Measurements from ENCODE around the gene PCSK4.

PCSK4 gene

DNA sequence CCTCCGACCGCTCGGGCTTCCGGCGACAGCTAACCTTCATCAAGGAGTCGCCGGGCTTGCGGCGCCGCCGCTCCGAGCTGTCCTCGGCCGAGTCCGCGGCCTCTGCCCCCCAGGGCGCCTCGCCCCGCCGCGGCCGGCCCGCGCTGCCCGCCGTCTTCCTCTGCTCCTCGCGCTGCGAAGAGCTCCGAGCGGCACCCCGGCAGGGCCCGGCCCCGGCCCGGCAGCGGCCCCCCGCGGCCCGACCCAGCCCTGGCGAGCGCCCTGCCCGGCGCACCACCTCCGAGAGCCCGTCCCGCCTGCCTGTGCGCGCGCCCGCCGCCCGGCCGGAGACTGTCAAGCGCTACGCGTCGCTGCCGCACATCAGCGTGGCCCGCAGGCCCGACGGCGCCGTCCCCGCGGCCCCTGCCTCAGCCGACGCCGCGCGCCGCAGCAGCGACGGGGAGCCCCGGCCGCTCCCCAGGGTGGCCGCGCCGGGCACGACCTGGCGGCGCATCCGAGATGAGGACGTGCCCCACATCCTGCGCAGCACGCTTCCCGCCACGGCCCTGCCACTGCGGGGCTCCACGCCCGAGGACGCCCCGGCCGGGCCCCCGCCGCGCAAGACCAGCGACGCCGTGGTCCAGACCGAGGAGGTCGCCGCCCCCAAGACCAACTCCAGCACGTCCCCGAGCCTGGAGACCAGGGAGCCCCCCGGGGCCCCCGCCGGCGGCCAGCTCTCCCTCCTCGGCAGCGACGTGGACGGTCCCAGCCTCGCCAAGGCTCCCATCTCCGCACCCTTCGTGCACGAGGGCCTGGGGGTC is 20.7 kb downstream of the PCSK4 start:
- no peak for DNase-seq

DNA sequence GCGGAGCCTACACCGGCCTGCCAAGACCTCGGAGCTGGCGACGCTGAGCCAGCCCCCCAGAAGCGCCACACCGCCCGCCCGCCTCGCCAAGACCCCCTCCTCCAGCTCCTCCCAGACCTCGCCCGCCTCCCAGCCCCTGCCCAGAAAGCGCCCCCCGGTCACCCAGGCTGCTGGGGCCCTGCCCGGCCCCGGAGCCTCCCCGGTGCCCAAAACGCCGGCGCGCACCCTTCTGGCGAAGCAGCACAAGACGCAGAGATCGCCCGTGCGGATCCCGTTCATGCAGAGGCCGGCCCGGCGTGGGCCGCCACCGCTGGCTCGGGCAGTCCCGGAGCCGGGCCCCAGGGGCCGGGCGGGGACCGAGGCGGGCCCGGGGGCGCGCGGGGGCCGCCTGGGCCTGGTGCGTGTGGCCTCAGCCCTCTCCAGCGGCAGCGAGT is 21.3 kb downstream of the PCSK4 start:
- no peak for DNase-seq

DNA sequence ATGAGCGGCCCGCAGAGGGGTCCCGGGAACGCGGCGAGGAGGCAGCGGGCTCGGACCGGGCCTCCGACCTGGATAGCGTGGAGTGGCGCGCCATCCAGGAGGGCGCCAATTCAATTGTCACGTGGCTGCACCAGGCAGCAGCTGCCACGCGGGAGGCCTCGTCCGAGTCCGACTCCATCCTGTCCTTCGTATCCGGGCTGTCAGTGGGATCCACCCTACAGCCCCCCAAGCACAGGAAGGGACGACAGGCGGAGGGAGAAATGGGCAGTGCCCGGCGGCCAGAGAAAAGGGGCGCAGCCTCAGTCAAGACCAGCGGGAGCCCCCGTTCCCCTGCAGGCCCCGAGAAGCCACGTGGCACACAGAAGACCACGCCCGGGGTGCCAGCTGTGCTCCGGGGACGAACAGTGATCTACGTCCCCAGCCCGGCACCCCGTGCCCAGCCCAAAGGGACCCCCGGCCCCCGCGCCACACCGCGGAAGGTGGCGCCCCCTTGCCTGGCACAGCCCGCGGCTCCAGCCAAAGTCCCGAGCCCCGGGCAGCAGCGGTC is 21.8 kb downstream of the PCSK4 start:
- DNase-seq: no peak

DNA sequence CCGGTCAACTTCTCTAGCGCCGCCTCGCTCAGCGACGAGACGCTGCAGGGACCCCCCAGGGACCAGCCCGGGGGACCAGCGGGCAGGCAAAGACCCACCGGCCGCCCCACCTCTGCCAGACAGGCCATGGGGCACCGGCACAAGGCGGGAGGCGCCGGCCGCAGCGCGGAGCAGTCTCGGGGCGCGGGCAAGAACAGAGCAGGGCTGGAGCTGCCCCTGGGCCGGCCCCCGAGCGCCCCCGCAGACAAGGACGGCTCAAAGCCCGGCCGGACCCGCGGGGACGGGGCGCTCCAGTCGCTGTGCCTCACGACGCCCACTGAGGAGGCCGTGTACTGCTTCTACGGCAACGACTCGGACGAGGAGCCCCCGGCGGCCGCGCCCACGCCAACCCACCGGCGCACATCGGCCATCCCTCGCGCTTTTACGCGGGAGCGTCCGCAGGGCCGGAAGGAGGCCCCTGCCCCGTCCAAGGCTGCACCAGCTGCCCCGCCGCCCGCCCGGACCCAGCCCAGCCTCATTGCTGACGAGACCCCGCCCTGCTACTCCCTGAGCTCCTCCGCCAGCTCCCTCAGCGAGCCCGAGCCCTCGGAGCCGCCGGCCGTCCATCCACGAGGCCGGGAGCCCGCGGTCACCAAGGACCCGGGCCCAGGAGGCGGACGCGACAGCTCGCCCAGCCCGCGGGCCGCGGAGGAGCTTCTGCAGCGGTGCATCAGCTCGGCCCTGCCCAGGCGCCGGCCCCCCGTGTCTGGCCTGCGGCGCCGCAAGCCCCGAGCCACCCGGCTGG is 22.5 kb downstream of the PCSK4 start:
- DNase-seq: no peak

DNA sequence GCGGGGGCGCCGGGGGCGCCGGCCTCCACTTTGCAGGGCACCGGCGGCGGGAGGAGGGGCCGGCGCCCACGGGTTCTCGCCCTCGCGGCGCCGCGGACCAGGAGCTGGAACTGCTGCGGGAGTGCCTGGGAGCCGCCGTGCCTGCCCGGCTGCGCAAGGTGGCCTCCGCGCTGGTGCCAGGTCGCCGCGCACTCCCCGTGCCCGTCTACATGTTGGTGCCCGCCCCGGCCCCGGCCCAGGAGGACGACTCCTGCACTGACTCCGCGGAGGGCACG is 23.0 kb downstream of the PCSK4 start:
- no peak for DNase-seq

DNA sequence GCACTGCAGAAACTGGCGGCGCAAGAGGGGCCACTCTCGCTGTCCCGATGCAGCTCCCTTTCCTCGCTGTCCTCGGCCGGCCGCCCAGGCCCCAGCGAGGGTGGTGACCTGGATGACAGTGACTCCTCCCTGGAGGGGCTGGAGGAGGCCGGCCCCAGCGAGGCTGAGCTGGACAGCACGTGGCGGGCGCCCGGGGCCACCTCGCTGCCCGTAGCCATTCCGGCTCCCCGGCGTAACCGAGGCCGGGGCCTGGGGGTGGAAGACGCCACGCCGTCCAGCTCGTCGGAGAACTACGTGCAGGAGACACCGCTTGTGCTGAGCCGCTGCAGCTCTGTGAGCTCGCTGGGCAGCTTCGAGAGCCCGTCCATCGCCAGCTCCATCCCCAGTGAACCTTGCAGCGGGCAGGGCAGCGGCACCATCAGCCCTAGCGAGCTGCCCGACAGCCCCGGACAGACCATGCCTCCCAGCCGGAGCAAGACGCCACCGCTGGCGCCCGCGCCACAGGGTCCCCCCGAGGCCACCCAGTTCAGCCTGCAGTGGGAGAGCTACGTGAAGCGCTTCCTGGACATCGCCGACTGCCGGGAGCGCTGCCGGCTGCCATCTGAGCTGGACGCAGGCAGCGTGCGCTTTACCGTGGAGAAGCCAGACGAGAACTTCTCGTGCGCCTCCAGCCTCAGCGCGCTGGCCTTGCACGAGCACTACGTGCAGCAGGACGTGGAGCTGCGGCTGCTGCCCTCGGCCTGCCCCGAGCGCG is 23.5 kb downstream of the PCSK4 start:
- no peak for DNase-seq

DNA sequence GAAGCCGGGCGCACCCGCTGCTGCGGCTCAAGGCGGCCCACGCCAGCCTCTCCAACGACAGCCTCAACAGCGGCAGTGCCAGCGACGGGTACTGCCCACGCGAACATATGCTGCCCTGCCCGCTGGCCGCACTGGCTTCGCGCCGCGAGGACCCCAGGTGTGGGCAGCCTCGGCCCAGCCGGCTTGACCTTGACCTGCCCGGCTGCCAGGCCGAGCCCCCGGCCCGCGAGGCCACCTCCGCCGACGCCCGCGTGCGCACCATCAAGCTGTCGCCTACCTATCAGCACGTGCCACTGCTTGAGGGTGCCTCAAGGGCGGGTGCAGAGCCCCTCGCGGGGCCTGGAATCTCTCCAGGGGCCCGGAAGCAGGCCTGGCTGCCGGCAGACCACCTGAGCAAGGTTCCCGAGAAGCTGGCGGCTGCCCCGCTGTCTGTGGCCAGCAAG is 24.1 kb downstream of the PCSK4 start:
- DNase-seq: no peak

DNA sequence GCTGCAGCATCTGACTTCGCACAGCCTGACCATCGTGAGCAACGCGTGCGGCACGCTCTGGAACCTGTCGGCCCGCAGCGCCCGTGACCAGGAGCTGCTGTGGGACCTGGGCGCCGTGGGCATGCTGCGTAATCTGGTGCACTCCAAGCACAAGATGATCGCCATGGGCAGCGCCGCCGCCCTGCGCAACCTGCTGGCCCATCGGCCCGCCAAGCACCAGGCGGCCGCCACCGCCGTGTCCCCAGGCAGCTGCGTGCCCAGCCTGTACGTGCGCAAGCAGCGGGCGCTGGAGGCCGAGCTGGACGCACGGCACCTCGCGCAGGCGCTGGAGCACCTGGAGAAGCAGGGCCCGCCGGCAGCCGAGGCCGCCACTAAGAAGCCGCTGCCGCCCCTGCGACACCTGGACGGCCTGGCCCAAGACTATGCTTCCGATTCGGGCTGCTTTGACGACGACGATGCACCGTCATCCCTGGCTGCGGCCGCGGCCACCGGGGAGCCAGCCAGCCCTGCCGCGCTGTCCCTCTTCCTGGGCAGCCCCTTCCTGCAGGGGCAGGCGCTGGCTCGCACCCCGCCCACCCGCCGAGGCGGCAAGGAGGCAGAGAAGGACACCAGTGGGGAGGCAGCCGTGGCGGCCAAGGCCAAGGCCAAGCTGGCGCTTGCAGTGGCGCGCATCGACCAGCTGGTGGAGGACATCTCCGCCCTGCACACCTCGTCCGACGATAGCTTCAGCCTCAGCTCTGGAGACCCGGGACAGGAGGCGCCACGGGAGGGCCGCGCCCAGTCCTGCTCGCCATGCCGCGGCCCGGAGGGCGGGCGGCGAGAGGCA is 24.7 kb downstream of the PCSK4 start:
- no peak for DNase-seq

DNA sequence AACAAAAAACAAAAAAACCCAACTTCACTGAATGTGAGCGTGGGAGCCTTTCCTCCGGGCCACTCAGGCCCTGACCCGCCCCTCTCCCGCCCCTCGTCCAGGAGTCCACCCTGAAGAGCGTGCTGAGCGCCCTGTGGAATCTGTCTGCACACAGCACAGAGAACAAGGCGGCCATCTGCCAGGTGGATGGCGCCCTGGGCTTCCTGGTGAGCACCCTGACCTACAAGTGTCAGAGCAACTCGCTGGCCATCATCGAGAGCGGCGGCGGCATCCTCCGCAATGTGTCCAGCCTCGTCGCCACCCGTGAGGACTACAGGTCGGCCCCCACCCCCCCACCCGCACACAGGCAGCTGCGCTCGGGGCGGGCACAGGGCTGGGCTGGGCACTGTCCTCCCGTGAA is 28.3 kb downstream of the PCSK4 start:
- DNase-seq: no peak

DNA sequence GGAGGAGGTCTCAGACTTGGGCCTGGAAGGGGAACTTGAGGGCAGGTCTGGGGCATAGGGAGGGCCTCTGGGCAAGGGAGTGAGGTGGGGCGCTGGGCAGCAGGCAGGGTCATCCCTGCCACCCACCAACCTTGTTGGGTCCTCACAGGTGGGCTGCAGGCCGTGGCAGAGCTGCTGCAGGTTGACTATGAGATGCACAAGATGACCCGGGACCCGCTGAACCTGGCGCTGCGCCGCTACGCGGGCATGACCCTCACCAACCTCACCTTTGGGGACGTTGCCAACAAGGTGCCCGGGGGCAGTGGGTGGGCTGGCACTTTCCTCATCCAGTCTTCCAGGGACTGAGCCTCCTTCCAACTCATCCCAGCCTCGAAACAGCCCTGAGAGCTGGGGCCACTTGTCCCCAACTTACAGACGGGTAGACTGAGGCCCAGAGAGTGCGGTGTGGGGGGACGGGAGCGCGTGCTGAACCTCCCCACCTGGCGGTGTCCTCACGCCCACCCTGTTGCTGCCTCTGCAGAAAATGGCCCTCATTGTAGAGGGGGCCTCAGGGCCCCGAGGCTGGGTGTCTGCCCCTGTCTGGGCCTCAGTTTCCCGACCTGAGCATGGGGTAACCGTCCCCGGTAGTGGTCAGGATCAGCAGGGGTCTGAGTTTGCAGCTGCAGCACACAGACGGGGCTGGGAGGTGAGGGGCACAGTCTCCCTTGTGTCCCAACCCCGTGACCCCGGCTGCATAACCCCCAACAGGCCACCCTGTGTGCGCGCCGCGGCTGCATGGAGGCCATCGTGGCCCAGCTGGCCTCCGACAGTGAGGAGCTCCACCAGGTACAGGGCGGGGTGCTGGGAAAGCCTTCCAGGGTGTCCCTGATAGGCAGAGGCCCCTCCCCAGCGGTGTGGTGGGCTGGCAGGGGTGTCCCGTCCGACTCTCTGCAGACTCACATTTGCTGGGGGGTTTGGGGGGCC is 29.8 kb downstream of the PCSK4 start:
- DNase-seq: no peak

DNA sequence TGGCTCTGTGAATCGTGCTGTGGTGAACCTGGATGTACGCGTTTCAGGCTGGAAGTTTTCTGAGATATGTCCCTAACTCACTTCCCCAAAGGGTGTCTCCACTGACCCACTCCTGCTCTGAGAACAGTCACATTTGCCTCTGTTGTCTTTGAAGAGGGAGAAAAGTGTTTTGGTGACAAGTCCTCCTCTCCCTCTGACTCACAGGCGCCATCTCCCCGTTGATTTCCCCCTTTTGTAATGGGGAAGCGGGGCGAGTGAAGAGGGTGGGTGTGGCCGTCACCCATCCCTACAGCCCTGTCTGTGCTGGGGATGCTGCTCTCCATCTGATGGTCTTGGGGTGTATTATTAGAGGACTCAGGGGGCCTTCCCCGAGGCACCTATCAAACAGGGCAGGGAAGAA is 30.7 kb downstream of the PCSK4 start:
- DNase-seq: no peak

DNA sequence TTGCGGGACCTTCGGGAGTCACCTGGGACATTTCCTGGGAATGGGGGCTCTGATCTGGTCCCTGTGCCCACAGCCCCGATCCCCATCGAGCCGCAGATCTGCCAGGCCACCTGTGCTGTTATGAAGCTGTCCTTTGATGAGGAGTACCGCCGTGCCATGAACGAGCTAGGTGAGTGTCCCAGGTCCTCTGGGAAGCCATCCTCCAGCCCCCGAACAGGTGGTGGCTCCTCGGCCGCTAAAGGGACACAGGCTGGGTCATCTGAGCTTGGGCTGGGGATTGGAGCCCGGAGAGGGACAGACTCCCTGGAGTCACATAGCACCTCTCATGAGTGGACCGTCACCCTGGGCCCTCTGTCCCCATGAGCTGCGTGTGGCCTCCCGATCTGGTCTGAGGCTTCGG is 32.3 kb downstream of the PCSK4 start:
- DNase-seq: no peak

DNA sequence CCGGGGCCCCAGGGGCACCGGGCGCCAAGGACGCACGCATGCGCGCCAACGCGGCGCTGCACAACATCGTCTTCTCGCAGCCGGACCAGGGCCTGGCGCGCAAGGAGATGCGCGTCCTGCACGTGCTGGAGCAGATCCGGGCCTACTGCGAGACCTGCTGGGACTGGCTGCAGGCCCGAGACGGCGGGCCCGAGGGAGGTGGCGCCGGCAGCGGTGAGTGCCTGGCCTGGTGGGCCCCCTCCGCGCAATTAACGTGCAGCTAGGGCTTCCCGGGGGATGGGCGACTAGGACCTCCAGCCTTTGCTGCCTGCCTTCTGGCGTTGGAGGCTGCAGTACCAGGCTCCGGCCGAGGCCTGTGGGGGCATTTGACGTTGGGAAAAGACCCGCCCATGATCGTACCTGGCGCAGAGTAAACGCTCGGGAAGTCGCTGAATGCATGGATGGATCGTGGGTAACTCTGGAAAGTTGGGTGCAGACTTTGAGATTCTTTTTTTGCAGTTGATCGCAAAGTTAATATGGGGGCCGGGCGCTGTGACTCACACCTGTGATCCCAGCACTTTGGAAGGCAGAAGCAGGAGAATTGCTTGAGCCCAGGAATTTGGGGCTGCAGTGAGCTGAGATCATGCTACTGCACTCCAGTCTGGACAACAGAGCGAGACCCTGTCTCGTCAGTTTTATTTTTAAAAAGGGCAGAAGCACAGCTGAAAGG is 33.0 kb downstream of the PCSK4 start:
- DNase-seq: no peak

DNA sequence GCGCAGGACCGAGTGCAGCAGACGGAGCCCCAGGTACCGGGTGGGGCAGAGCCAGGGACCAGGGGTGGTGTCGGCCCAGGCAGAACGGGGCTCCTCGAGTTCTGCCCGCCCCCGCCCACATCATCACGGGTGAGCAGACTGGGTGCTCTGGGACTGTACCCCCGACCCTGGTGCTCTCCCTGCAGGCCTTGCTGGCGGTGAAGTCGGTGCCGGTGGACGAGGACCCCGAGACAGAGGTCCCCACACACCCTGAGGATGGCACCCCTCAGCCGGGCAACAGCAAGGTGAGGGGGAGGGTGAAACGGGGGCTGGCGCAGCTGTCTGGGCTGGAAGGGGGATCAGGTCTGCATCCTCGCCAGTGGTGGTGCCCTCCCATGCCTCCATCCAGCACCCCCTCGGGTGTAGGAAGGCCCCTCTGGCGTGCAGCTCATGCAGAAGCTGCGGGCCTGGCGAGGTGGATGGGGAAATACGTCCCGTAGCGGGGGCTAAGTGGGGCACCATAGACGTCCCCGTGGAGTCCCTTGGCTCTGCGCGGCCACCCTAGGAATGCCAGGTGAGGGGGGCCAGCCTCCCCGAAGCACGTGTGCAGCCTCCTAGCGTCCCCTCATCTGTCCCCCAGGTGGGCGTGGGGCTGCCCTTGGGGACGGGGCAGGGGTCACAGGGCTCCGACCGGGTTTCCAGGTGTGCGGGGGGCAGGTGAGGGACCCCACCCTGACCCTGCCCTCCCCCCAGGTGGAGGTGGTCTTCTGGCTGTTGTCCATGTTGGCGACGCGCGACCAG is 33.8 kb downstream of the PCSK4 start:
- no peak for DNase-seq

DNA sequence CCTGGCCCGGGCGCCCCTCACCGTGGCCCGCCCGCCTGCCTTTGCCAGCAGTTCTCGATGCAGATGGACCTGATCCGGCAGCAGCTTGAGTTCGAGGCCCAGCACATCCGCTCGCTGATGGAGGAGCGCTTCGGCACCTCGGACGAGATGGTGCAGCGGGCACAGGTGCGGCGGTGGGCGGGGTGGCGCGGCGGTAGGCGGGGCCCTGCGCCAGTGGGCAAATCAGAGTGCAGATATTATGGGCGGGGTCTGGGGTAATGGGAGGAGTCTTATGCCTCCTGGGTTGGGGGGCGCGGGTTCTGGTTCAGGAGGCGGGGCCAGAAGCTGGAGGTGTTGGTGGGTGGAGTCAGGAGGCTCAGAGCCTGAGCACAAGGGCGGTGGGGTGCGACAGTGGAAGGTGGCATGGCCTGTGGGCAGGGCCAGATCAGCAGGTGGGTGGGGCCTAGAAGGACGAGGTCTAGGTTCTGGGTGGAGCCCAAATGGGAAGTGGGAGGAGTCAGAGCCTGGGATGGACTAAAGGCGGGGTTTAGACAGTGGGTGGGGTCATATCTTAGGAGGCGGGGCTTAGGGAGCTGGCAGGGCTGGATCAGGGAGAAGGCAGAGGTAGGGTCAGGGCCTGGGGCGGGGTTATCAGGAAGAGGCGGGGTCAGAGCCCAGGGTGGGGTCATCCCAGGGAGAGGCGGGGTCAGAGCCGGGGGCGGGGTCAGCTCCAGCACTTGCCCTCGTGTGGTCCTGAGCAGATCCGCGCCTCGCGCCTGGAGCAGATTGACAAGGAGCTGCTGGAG is 34.6 kb downstream of the PCSK4 start:
- no peak for DNase-seq

DNA sequence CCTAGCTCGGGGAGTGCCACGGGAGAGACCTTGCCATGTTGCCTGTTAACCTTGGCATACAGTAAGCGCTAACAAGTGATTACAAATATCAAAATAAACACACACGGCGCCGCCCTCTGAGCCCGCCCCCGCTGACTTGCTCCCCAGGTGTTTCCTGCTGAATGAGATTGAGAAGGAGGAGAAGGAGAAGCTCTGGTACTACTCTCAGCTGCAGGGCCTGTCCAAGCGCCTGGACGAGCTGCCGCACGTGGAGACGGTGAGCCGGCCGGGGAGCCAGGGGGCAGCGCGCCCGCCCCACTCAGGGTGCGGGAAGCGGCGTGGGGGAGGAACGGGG is 35.2 kb downstream of the PCSK4 start:
- DNase-seq: no peak

DNA sequence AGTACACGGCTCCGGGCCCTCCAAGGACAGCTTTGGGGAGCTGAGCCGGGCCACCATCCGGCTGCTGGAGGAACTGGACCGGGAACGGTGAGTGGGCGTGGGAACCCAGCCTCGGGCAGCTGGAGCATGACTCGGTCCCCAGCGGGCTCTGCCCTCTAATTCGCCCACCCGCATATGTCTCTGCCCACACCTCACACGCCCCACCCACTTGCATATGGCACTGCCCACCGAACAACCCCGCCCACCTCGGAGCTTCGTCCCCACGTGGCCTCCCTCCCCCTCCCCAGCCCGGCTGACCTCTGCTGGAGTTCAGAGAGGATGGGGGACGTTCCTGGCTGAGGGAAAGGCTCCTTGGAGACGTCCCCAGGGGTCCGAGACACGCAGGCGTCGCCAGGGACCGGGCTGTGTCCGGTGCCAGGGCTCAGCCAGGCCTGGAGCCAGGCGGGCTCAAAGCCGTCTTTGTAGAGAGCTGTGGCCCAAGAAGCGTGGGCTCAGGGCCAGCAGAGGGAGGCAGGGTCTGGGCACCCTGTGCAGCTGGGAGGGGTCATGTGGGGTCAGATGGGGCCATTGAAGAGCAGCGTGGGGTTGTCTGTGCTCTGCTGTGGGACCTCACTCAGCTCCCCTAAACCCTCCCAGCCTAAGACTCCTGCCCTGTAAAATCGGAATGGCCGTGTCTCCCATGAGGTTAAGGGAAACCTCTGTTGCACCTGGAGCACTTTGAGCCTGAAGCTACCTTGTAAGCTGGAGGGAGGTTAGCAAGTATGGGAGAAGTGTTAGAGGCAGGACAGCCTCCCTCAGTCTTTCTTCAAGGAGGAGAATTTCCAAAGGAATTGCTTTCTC is 36.4 kb downstream of the PCSK4 start:
- no peak for DNase-seq

DNA sequence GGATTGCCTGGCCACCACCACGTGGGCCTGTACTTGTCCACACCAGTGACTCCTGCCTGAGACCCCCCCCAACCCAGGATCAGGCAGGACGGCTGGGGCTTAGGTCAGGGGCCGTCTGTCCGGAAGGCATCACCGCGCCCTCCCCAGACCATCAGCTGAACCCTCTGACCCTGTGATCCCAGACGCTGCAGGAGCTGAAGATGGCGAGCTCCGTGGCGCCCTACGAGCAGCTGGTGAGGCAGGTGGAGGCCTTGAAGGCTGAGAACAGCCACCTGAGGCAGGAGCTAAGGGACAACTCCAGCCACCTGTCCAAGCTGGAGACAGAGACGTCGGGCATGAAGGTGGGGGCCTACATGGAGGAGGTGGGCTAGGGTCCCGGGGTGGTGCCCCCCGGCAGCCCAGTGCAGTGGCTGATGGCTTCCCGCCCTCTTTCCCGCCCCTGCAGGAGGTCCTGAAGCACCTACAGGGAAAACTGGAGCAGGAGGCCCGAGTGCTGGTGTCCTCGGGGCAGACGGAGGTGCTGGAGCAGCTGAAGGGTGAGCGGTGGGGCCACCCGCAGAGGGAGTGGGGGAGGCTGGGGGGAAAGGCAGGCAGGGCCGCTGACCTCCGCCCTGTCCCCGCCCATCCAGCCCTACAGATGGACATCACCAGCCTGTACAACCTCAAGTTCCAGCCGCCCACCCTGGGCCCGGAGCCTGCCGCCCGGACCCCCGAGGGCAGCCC is 37.2 kb downstream of the PCSK4 start:
- no peak for DNase-seq

Measured in DMS79 treated with DMSO at 0.1 percent for 48 hours (cell line).